Measurements from ENCODE around the gene ARL4C. TPM values are rescaled to one million over a fixed set of nuclear protein-coding genes. Genes with fewer than 3 reads are reported as not detected.

Gene ARL4C
- polyA plus RNA-seq, 1 of the 3 experiments (the other 2 are of a cell fraction): 24.0 TPM

GRCh38 chr2:234512884-234513669 is 16.2 kb upstream of the ARL4C start:
- TF ChIP-seq RCOR1 (IDR thresholded peaks at IDR 0.05; ENCODE audit: low read length): no peak
- peak; percentile 37; the same call in 1 of the 2 replicates for TF ChIP-seq GATA2 (CRISPR knock-in tag; IDR thresholded peaks at IDR 0.05)
- no peak for TF ChIP-seq IRF3 (IDR thresholded peaks at IDR 0.05; ENCODE audit: low read depth, low read length)
- no peaks in the 10 kb centered on the region for H3K36me3 ChIP-seq (replicated peaks in 1 of 2; ENCODE audit: control insufficient read depth in 1 of 2, insufficient read depth in 2 of 2, low read length in 1 of 2)
- H3K9ac ChIP-seq: no peak overlapping the region
- POLR2A ChIA-PET: interaction anchor here (0.8 kb wide), 1 partner anchor 517 kb away, joined by 3 read pairs; no protein-coding TSS in a partner anchor
- no peaks in the 10 kb centered on the region for H3K9me3 ChIP-seq
- DNase-seq: peak; percentile 64
- no peaks in the 10 kb centered on the region for H3F3A ChIP-seq (replicated peaks; ENCODE audit: insufficient read depth)
- peak overlapping the region; percentile 36; the same call in 1 of the 2 replicates for H3K4me2 ChIP-seq
- CTCF ChIA-PET: interaction anchor here (0.7 to 1.7 kb wide), 8 partner anchors 8 to 602 kb away, joined by 3 to 11 read pairs (median 4); no protein-coding TSS in a partner anchor
- H3K27ac ChIP-seq (ENCODE audit: low read depth in 2 of 2, low read length in 1 of 2): peak overlapping the region in 1 of 2 experiments; percentile 41; a peak in 2 of 4 replicates
- H3K27me3 ChIP-seq (ENCODE audit: insufficient read depth): no peaks in the 10 kb centered on the region
- H4K20me1 ChIP-seq (ENCODE audit: insufficient read depth): no peaks in the 10 kb centered on the region
- H2AFZ ChIP-seq (ENCODE audit: low read depth): no peak overlapping the region
- H3K4me3 ChIP-seq (ENCODE audit: low read depth in 2 of 2, low read length in 1 of 2): no peak overlapping the region
- H3K79me2 ChIP-seq (ENCODE audit: insufficient read depth): no peaks in the 10 kb centered on the region
- peaks cover 0 to 6% of the 10 kb centered on the region in 2 experiments; a peak in 1 of 4 replicates for H3K4me1 ChIP-seq (ENCODE audit: control insufficient read depth in 1 of 2, insufficient read depth in 2 of 2, low read depth in 1 of 2, low read length in 1 of 2)
- 60% methylated on average over 14 of the region's 14 CpGs for WGBS (ENCODE audit: low lambda C conversion rate)
- no peaks in the 10 kb centered on the region for H3K9me2 ChIP-seq

- 31% methylated on average over 3 of the region's 3 CpGs for WGBS (ENCODE audit: low lambda C conversion rate)
- Histone ChIP-seq H2AFZ (ENCODE audit: low read depth) (no peak overlapping the region), H3K9me3 (no peaks in the 10 kb centered on the region), H3K79me2 (ENCODE audit: insufficient read depth) (no peaks in the 10 kb centered on the region), H3K27me3 (ENCODE audit: insufficient read depth) (no peaks in the 10 kb centered on the region), H3K36me3 (replicated peaks in 1 of 2; ENCODE audit: control insufficient read depth in 1 of 2, insufficient read depth in 2 of 2, low read length in 1 of 2) (no peaks in the 10 kb centered on the region), H3K9me2 (no peaks in the 10 kb centered on the region), H3F3A (replicated peaks; ENCODE audit: insufficient read depth) (peaks cover 14% of the 10 kb centered on the region), H3K4me3 (ENCODE audit: low read depth in 2 of 2, low read length in 1 of 2) (no peak overlapping the region), H3K27ac (ENCODE audit: low read depth in 2 of 2, low read length in 1 of 2) (peak overlapping the region; percentile 11 to 50; a peak in 2 of 4 replicates), H3K9ac (no peak overlapping the region), H4K20me1 (ENCODE audit: insufficient read depth) (no peaks in the 10 kb centered on the region), H3K4me1 (ENCODE audit: control insufficient read depth in 1 of 2, insufficient read depth in 2 of 2, low read depth in 1 of 2, low read length in 1 of 2) (peaks cover 0 to 6% of the 10 kb centered on the region in 2 experiments; a peak in 2 of 4 replicates), H3K4me2 (peak overlapping the region; percentile 38)
- TF ChIP-seq TAF1 (IDR thresholded peaks at IDR 0.05; ENCODE audit: borderline replicate concordance, low read depth, low read length) (no peak), PBX3 (IDR thresholded peaks at IDR 0.05) (0 out of 2 replicates have a peak, but pooled peaks have one; percentile 16)
- DNase-seq: no peak
- POLR2A ChIA-PET: no interaction called here
- CTCF ChIA-PET: interaction anchor here (1.3 to 4.2 kb wide), 6 partner anchors 10 to 523 kb away, joined by 3 to 55 read pairs (median 6); no protein-coding TSS in a partner anchor
These were observed 6.0 kb upstream of the ARL4C start for GRCh38 chr2:234502919-234503285.

Data from SK-N-SH (cell line).